OCI-M1 (cell line): ENCODE data around the gene CCDC201.

ENCODE experiments used
- DNase-seq: peaks from one replicate; lab custom pipeline; 2025; lab: John Stamatoyannopoulos, UW

The CCDC201 gene

DNA sequence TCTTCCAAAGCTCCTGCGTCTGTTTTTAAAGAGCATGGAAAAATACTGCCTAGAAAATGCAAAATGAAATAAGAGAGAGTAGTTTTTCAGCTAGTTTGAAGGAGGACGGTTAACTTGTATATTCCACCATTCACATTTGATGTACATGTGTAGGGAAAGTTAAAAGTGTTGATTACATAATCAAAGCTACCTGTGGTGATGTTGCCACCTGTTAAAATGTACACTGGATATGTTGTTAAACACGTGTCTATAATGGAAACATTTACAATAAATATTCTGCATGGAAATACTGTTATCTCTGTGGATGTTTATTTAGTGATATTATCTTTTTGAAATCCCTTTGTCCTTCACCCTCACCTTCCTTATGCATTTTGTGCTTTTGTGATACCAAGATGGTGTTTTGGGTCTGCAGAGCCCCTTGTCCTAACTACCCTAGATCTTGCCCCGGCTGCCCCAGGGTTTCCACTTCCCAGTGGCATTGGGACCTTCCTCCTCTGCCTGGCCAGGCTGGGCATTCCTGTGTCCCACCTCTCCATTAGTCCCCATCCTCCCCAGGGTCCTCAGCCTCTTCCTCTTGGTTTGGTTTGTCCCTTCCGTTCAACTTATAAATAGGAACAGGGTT lies 20.6 kb upstream of the CCDC201 start:
- DNase-seq = no peak

DNA sequence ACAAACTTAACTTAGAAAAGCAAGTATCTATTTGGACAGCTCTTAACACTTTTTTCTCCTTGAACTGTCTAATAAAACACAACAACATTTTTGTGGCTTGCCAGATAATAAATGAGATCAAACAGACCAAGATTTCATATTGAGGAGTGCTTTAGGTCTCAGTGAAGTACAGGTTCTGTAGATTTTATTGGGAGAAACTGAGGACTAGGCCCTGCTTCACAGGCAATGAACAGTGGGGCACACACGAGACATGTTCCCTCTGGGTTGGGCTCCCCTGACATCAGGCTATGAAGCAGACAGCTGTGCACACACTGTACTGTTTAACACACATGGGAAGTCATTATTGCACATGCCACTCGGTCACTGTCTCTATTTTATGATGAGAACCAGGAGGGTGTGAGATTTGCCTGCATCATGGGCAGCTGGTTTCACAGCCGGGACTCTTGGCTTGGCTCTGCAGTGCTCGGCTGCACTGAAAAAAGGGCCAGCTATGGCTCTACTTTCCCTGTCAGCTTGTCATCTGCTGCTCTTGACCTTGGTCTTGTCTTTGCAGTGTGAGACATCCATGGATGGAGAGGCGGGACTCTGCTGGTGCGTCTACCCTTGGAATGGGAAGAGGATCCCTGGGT lies 19.6 kb upstream of the CCDC201 start:
- DNase-seq = no peak

DNA sequence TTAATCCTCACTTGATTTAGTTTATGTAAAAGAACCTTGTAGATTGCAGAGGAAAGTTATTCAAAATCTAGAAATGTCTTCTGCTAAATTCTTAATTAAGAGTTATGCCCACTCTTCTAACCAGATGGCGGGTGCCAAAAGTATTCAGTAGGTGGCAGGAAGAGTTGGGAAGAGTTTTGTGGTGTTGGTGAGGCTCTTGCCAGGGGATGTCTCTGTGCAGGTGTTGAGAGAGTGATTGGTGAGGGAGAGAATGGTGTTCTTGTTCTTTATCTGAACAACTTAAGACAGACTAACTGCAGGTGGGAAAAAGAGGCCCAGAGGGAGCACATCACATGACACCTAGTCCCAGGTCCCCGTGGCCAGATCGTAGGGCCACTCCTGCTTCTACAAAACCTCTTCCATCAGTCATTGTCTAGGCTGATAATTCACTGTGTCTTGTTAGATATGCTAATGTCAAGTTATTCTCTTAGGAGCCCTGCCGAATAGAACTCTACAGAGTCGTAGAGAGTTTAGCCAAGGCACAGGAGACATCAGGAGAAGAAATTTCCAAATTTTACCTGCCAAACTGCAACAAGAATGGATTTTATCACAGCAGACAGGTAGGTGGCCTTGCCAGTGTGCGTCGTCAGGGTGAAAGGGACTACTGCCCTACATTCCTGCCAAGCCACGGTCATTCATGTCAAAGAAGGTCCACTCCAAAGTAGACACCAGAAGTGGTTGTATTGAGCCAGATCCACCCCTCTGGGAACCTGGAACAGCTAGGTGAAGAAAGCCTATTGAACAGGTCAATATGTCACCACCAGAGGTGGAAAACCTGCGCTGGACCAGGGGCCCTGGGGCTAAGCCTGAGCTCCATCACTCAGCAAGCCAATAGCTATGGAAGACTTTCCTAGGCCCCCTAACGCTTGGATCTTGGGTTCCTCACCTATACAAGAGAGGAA lies 18.9 kb upstream of the CCDC201 start:
- DNase-seq = no peak

DNA sequence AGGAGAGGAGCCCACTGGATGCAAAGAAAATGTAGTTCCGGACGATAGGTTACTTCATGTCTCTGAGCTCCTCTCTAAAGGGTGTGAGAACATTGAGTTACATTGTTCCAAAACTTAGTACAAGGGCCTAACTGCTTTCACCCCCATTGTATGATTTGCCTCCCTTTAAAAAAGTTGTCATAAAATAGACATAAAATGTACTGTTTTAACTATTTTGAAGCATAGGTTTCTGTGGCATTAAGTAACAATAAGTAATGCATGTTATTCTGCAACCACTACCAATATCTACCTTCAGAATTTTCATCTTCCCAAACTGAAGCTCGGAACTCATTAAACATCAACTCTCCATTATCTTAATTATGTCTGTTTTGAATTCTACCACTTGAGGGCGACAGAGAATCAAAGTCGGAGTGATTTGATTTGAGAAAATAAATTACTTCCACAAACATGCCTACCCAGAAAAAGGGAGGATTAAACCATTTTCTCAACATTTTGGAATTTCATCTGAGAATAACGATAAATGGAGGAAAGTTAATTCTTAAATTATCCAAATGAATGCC lies 18.1 kb upstream of the CCDC201 start:
- peak; percentile 60 for DNase-seq

DNA sequence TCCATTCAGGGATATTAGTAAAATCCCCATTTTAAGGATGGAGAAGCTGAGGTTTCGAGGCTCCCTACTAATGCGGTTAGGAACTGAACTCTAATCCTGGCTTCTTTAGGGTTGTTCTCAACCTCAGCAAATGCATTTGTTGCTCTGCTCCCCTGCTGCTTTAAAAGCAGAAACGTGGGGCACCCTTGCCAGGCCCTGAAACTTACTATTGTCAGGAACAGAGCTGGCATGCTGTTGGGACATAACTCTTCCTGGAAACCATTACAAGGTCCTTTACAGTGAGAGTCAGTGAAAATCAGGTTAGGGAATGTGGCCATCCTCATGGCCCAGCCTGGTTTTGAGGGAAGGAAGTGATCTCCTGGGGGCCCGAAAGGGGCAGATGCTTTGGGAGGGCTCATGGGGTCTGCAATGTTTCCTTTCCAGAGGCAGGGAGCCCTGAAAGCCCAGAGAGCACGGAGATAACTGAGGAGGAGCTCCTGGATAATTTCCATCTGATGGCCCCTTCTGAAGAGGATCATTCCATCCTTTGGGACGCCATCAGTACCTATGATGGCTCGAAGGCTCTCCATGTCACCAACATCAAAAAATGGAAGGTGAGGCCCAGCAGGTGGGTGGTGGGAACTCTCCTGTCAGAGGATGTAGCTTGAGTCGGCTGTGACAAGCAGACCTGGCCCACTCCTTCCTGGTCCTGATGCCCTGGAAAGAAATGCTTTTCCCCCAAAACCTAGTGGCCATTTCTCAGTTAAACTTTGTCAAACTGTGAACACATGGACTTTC lies 17.4 kb upstream of the CCDC201 start:
- DNase-seq = no peak

DNA sequence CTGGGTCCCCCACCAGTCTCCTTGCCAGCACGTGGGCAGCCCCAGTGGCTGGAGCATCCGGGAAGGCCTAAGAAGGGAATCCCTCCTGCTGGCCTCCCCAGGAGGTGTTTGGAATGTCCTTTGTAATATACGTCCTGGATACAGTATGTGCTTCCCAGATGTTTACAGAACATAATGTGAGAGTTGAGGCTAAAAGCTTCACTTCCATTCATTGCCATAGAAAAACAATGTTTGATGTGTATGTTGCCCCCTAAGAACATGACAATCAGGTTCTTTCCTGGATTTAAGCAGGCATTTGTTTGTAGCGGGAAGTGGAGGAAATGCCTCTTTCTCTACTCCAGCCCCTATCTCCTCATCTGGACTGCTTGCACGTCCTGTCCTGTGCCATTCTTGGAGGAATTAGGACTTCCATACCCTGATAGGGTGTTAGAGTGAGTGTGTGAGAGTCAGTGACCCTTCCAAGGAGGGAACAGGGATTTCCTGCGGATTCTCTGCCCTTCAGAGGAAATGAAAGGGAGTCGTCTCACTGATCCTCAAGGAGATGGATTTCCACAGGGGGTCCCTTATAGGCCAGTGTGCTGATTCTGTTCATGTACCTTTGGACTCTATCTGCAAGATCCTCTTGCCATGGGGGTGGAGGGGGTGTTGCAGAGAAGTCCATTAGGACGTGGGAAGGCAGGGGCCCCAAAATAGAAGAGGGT lies 16.6 kb upstream of the CCDC201 start:
- DNase-seq = no peak

DNA sequence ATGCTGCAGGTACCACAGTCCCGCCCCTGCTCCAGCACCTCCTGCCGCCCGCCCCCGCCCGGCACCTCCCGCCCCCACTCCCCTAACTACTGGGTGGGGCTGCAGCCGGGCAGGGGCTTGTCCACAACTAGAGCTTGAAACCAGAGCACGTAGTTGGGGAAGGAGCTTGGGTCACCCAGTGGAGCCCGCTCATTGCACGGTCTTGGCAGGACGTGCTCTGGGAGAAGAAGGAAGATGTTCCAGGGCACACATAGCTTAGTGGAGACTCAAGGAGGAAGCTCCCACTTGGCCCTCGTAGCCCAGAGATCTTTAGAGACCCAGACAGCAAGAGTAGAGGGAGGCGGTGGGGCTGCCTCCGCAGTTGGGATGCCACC lies 16.1 kb upstream of the CCDC201 start:
- DNase-seq = no peak

DNA sequence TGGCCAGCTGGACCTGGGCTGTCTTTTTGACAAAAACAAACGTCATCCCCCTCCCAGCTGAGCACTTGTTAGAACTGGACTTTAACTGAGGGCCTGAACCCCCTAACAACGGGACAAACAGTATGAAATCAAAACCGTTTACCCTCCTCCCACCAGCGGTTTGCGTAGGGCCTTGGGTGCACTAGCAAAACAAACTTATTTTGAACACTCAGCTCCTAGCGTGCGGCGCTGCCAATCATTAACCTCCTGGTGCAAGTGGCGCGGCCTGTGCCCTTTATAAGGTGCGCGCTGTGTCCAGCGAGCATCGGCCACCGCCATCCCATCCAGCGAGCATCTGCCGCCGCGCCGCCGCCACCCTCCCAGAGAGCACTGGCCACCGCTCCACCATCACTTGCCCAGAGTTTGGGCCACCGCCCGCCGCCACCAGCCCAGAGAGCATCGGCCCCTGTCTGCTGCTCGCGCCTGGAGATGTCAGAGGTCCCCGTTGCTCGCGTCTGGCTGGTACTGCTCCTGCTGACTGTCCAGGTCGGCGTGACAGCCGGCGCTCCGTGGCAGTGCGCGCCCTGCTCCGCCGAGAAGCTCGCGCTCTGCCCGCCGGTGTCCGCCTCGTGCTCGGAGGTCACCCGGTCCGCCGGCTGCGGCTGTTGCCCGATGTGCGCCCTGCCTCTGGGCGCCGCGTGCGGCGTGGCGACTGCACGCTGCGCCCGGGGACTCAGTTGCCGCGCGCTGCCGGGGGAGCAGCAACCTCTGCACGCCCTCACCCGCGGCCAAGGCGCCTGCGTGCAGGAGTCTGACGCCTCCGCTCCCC lies 15.5 kb upstream of the CCDC201 start, which contains the start of gene IGFBP1:
TSS of gene IGFBP1 (plus strand) at position 304 of the 808 bp plus-strand sequence. CDS start at position 469, 165 bp downstream.
- no peak for DNase-seq

DNA sequence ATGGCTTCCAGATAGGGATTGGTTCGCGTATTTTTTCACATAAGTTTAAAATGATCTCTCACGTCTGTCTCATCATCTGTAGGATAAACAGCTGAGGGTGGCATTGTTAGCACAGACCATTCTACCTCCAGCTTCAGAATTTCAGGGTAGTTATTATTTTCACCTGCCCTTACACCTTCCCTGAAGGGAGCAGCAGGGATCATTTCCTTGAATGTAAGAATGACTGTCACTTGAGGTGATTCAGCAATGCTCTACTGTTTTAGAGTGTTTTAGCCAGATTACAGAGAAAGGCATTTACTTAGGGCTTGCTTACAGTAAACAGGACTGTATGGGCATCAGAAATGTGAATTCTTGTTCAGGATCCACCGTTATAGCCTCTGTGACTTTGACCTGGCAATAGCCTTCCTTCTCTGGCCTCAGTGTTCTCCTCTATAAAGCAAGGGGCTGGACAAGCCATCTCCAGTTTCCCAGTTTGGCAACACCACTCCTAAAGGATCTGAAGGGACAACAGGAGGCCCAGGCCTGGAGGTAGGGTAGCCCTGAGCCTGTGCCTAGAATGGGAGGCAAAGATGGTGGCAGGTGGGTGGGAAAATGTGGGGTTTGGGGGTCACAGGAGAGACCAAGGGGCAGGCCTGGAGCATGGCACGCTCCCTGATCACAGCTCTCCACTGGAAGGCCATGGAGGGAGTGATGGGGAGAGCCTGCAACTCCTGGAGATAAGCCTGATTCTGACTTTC lies 14.2 kb upstream of the CCDC201 start:
- DNase-seq = no peak

DNA sequence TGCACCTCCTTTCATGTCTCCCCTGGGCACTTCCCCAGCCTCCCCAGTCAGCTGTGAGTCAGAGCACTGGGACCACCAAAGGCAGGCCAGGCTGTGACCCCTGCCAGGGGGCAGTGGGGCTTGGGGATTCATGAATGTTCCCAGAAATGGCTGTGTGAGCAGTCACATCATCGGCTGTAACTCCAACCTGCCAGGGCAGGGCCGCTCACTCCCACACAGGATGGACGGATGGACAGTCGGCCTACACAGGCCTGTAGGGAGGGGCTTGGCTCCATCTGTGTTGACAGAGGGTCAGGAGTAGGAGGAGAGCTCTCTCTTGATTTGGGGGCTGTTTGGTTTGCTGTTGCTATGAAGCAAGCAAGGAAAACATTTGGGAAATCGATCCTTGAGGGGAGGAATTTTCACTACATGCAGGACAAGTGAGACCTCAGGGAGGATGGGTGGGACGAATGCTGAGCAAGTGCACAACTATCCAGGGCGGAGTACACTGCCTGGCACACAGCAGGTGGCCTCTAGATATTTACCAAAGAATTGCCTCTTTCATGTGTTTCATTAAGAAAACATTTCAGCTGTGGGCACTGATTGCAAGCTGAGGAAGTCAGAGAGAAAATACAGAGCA lies 12.5 kb upstream of the CCDC201 start:
- no peak for DNase-seq

DNA sequence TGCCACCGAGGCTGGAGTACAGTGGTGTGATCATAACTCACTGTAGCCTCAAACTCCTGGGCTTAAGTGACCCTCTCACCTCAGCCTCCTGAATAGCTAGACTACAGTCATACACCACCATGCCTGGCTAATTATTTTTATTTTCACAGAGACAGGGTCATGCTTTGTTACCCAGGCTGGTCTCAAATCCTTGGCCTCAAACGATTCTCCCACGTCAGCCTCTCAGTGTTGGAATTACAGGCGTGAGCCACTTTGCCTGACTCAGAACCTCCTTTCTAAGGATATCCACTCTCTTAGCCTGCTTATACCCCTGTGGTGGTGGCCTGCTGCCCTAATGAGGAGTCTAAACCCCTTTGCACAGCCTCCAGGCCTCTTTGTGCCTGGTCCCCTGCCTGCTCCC lies 11.3 kb upstream of the CCDC201 start:
- DNase-seq = no peak

DNA sequence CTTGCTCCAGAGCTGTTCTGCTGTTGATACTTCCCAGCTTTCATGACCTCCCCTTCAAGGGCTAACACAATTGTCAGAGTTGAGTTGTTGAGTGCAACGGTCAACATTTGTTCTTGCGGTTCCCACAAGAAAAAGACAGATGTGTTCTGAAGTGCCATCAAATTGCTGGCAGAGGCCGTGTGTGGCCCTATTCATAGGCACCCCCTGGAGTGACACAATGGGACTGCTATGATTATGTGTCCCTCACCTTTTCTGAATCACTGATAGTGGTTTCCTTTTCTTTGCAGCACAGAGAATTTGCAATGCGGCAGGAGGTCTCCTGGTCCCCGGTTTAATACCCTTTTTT lies 9.6 kb upstream of the CCDC201 start:
- no peak for DNase-seq

DNA sequence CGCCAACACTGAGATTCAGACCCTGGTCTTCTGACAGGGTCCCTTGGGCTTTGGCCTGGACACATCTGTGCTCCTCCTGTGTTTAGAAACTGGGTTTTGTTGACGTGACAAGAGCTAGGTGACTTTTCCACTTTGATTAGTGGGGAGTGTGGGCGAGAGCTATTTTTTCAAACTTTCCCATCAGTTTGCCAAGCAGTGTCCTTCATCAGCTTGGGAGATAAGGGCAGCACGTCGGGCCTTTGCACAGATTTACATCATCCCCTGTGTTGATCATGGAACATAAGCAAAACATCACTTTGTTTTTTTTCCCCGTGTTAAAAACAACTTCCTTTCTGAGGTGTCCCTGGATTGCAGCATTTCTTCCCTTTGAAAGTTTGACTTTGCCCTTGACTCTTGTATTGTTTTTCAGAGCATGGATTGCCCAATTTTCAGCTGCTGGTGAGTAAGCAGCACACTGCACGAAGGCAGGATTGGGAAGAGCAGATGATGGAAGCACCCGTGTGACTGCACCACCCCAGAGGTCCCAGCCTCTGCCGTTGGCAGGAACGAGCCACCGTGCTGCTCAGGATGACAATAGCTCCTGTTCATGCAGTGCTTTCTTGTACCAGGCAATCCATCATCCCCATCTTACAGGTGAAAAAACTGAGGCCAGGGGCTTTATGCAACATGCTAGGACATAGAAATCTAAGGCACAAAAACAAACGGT lies 9.0 kb upstream of the CCDC201 start:
- no peak for DNase-seq

DNA sequence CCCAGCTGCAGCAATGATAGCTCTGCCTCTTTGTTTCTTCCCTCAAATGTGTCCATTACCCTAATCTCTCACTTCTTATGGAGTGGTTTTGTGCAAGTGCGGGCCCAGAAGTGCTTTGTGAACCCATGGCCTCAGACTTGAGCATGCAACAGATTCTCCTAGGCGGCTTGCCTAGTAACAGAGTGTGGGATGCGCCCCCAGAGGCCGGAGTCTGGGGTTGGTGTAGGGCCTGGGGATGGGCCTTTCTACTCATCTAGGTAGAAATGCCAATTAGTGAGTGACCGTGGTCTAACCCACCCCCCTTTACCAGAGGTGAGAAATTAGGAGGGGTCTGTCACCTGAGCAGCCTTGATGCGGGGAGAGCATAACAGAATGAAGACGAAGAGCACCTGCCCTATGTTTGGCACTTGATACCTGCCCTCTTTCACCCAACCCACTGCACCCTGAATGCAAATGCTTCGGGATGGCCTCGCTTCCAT lies 8.4 kb upstream of the CCDC201 start:
- no peak for DNase-seq

DNA sequence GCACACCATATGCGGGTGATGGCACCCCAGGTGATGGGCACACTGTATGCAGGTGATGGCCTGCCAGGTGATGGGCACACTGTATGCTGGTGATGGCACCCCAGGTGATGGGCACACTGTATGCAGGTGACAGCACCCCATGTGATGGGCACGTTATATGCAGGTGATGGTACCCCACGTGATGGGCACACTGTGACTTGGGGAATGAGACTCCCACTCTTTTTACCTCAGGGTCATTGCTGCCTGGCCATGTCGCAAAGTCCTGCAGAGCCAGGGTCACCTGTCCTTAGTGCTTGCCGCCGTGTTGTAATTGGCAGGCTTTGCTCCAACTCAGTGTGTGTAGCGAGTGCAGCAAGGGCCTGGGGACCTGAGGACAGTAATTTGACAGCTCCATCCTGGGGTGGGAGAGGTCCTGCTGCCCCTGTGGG lies 7.6 kb upstream of the CCDC201 start:
- DNase-seq = no peak

DNA sequence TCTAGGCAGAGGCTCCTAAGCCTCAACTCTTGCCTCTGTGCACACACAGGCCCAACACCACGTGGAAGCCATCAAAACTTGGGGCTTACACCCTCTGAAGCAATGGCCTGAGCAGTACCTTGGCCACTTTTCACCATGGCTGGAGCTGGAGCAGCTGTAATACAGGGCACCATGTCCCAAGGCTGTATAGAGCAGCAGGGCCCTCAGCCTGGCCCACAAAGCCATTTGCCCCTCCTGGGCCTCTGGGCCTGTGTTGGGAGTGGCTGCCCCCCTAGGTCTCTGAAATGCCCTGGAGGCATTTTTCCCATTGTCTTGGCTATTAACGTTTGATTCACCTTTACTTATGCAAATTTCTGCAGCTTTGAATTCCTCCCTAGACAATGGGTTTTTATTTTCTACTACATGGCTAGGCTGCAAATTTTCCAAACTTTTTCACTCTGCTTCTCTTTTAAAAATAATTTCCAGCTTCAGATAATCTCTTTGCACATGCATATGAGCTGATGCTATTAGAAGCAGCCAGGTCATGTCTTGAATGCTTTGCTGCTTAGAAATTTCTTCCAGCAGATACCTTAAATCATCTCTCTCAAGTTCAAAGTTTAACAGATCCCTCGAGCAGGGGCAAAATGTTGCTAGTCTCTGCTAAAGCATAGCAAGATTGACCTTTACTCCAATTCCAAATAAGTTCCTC lies 5.7 kb upstream of the CCDC201 start:
- DNase-seq = no peak

DNA sequence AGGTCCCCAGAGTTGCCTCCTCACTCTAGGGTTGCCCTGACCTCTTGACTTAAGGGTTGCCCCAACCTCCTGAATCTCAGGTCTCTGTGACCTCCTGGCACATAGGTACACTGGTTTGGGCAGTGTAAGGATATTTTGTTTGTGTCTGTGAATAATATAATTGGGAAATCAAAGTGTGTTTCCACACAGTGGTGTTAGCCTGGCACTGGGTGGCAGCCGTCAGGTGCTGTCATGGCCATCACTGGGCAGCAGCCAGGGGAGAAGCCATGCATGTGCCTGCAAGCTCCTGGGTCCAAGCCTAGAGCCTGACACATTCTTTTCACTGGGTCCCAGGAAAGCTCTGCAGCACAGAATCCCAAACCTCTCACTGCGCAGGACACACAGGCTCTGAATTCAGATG lies 3.6 kb upstream of the CCDC201 start:
- DNase-seq = no peak
